HG03460 (cell line): ENCODE measurements around the gene ADARB2.
"Not testable (repeated sequence)": the region's sequence is repeated elsewhere in the genome, so short reads cannot be mapped to it uniquely, and the experiment has no call there.

ENCODE experiments used
- ATAC-seq: cut with Tn5 transposase; IDR thresholded peaks from one replicate; pipeline ENCODE4 v1.9.1; 2021; ENCODE audit not compliant: unreplicated experiment

ADARB2 gene

GRCh38 chr10:1474376-1475097 lies 262.8 kb downstream of the ADARB2 start:
- ATAC-seq, result no peak

GRCh38 chr10:1473874-1474273 lies 263.5 kb downstream of the ADARB2 start:
- no peak for ATAC-seq

GRCh38 chr10:1472178-1472958 lies 265.0 kb downstream of the ADARB2 start:
- no peak for ATAC-seq

GRCh38 chr10:1468811-1469210 lies 268.5 kb downstream of the ADARB2 start:
- ATAC-seq, result no peak

DNA sequence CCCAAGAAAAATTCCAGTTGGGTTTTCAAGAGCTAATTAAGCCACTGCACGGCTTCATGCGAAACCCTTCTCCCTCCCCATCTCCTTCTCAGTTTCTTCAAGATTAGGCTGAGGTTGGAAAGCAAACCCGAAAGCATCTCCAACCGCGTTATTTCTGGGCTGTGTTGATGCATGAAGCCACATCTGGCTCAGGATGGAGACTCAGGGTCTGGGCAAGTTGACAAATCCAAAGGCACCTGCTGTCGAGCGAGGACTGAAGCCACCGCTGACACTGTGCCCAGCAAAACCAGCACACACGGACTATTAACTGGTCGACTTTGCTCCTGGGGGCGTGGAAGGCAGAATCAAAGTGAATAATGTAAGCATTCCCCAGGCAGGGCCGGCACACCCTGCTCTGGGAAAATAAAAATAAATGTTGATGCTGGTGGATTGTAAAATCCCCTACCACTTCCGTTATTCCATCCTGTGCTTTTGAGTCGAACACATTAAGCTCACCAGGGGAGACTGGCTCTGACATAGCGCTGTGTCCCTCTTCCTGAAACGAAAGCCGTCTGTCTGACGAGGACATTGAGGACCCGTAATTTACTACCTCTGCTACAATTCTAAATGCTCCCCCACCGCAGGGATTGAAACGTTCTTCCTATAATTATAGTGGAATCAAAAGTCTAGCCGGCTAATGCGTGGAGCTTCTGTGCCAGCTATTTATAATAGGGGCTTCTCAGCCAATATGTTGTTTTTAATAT lies 269.8 kb downstream of the ADARB2 start:
- no peak for ATAC-seq

- ATAC-seq, result no peak
These were observed 271.1 kb downstream of the ADARB2 start for GRCh38 chr10:1465993-1466764.

DNA sequence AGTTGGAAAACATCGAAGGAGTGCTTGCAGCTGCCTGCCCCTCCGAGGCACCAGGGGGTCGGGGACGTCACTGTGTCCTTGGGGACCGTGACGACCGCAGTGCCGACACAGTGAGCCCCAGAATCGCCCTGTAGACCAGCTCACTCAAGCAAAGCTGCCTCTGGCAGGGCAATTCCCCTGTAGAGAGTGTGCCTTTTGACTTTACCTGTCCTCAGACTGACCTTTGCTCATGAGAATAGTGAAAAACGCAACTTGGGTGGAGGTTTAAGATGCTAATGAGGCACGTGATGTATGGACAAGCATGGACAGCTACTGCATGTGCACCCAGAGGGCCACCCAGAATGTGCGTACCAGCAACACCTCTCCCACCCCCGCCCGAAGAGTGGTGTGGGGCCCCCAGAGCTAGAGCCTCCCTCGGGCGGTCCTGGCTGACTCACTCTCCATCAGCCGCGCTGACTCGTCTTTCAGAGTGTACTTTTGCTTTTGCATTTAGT lies 271.9 kb downstream of the ADARB2 start:
- no peak for ATAC-seq

DNA sequence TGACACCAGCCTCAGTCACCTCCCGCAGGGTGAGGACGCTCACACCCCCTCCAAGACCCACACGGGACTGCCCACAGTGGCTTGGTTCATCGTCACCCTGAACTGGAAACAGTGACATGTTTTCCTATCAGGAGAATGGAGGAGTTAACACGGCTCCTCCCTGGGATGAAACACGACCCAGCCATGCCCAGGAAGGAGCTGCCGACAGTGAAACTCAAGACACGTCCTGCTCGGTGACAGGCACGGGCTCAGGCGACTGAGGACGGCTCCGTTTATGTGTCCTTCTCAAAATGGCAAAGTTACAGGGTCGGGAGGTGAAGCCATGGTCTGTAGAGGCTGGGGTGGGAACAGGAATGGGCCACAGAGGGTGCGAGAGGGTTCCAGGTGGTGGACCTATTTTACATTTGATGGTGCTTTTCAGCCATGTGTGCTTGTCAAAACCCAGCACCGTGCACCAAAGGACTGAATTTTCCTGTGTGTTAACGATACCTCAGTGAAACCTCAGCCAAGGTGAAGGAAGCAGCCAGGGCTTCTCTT lies 272.4 kb downstream of the ADARB2 start:
- no peak for ATAC-seq

DNA sequence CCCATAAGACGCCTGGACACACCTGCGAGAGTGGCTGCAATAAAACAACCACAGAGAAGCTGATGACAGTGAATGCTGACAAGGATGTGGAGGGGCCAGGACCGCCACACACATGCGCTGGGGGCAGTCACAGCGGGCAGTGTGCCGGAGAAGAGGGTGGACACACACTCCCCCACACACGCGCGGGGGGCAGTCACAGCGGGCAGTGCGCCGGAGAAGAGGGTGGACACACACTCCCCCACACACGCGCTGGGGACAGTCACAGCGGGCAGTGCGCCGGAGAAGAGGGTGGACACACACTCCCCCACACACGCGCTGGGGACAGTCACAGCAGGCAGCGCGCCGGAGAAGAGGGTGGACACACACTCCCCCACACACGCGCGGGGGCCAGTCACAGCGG lies 273.4 kb downstream of the ADARB2 start:
- ATAC-seq, result not testable (repeated sequence)

GRCh38 chr10:1462994-1463633 lies 274.2 kb downstream of the ADARB2 start:
- ATAC-seq, result no peak

DNA sequence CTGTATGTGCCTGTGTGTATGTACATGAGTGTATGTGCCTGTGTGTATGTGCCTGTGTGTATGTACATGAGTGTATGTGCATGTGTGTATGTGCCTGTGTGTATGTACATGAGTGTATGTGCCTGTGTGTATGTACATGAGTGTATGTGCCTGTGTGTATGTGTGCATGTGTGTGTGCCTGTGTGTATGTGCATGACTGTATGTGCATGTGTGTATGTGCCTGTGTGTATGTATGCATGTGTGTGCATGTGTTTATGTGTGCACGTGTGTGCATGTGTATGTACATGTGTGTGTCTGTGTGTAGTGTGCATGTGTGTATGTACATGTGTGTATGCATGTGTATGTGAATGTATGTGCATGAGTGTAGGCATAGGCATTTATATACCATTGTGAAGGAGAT lies 274.8 kb downstream of the ADARB2 start:
- ATAC-seq, result no peak

DNA sequence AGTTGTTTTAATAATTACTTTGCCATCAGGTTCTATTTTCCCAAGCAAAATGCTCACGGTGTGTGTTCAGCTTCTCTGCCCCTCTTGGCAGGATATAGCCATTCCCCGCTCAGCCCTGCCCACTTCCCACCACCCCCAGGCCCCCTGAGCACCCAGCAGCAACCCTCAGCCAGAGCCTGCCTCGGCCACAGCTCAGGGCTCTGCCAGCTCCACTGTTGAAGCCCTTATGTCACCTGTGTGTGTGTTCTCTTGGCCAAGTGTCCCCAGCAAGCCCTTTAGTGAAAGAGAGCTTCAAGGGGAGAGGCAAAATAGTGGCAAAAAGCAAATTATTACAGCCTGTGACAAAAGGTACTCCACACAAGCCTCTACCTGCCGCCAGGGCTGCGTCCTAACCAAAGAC lies 275.3 kb downstream of the ADARB2 start:
- ATAC-seq, result no peak

GRCh38 chr10:1461016-1461415 lies 276.3 kb downstream of the ADARB2 start:
- ATAC-seq, result no peak

DNA sequence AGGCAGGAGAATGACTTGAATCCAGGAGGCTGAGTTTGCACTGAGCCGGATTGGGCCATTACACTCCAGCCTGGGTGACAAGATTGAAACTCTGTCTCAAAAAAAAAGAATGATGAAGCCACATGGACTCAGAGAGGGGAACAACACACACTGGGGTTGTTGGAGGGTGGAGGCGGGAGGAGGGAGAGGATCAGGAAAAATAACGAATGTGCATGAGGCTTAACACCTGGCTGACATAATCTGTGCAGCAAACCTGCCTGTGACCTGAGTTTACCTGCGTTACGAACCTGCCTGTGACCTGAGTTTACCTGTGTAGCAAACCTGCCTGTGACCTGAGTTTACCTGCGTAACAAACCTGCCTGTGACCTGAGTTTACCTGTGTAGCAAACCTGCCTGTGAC lies 277.7 kb downstream of the ADARB2 start:
- ATAC-seq, result not testable (repeated sequence)

- ATAC-seq, result peak; percentile 10
These were observed 282.4 kb downstream of the ADARB2 start for GRCh38 chr10:1454951-1455350.

GRCh38 chr10:1454428-1454827 lies 282.9 kb downstream of the ADARB2 start:
- ATAC-seq, result peak; percentile 99

DNA sequence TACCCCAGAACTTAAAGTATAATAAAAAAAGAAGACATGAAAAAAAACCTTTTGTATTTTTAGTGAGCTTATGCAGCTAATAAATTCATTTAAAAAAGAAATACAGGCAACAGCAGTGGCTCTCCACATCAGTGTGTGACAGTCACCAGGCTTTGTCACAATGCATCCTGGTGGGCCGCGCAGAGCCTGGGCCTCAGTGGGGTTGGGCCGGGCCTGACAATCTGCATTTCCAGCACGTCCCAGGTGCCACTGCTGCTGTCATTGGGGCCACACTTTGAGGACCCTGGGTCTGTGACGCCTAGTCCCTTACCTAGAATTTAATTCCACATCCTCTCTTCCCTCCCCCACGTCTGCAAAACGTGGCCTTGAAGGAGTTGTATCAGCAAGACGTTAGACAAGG lies 284.5 kb downstream of the ADARB2 start:
- ATAC-seq, result no peak

GRCh38 chr10:1451941-1452340 lies 285.4 kb downstream of the ADARB2 start:
- ATAC-seq, result no peak

DNA sequence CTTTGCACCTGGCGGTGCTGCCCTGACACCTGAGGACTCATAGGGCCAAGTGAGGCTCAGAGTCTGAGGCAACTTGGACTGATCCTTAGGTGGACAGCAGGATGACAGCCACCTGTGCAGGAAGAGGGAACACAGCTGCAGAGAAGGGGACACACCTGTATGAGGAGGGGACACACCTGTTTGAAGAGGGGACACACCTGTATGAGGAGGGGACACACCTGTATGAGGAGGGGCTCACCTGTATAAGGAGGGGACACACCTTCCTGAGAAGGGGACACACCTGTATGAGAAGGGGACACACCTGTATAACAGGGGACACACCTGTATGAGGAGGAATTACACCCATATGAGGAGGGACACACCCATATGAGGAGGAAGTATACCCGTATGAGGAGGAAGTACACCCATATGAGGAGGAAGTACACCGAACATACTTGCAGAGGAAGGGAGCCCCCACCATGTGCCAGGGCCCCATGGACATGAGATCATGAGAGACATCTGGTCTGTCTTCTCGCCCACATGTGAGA lies 285.9 kb downstream of the ADARB2 start:
- no peak for ATAC-seq
